Colonic mucosa (tissue), 4 donors: ENCODE results near the gene IL1R1. TPM values are rescaled to one million over a fixed set of nuclear protein-coding genes. Genes with fewer than 3 reads are reported as not detected.

Source experiments
- DNase-seq: peaks from one replicate; pipeline ENCODE4 v3.0.0-alpha.2; 2020
- H3K27ac ChIP-seq: fragments of 200-600 bp; one replicate; pipeline ENCODE4 v1.8.0; 2021
- H3K27me3 ChIP-seq: fragments of 200-600 bp; one replicate; pipeline ENCODE4 v1.8.0; 2021
- H3K36me3 ChIP-seq: fragments of 200-600 bp; one replicate; pipeline ENCODE4 v1.8.0; 2021
- H3K4me1 ChIP-seq: fragments of 200-600 bp; one replicate; pipeline ENCODE4 v1.8.0; 2021; ENCODE audit warnings: mild to moderate bottlenecking
- H3K4me3 ChIP-seq: fragments of 200-600 bp; one replicate; pipeline ENCODE4 v1.8.0; 2021
- H3K9ac ChIP-seq, 2 donors: one replicate each; pipeline ENCODE4 v1.7.0; 2013; ENCODE audit warnings: control low read depth in 2 of 2, low read depth in 2 of 2, low read length in 2 of 2
- H3K9me3 ChIP-seq: fragments of 200-600 bp; one replicate; pipeline ENCODE4 v1.8.0; 2021
- CTCF ChIP-seq: fragments of 200-600 bp; IDR thresholded peaks from one replicate; pipeline ENCODE4 v1.8.0; 2022; ENCODE audit warnings: antibody characterized with exemption, mild to moderate bottlenecking
- intact Hi-C: fragments of 100-400 bp; cut with DNase I; formaldehyde crosslinking; loops from one replicate; pipeline ENCODE4 v1.14.1; 2022
- total RNA-seq, 2 donors: library from RNA; stranded (reverse); fragmentation: NEBNext Ultra II Directional in 1 of 2; extraction: Animal tissue kit (Norgen Biotek cat#: 25700) in 1 of 2; gene quantifications; one replicate each; pipeline ENCODE4 v1.2.1, GENCODE V29; 2021
- donor health status: healthy.
- donor health status: DM: no; HTN: no; CAD: no.
- donor health status: DM: no; HTN: no; CAD: no.

Gene IL1R1
- total RNA-seq, 2 donors from 2014 or later: 13.9 to 23.9 TPM

- no peak for TF ChIP-seq CTCF
- Histone ChIP-seq H3K9ac (no peak overlapping the region), H3K27ac (no peak overlapping the region), H3K9me3 (no peaks in the 10 kb centered on the region), H3K4me3 (no peak overlapping the region), H3K27me3 (no peaks in the 10 kb centered on the region), H3K36me3 (no peaks in the 10 kb centered on the region), H3K4me1 (no peaks in the 10 kb centered on the region)
- no peak for DNase-seq
- intact Hi-C loops: no loop called here
Observed at GRCh38 chr2:102184018-102184417, 41.5 kb downstream of the IL1R1 start.

GRCh38 chr2:102184568-102184967 lies 42.0 kb downstream of the IL1R1 start:
- no peak for DNase-seq
- H3K36me3 ChIP-seq: no peaks in the 10 kb centered on the region
- H3K4me3 ChIP-seq: no peak overlapping the region
- intact Hi-C loops: no loop called here
- H3K9me3 ChIP-seq: no peaks in the 10 kb centered on the region
- H3K4me1 ChIP-seq: no peaks in the 10 kb centered on the region
- H3K27me3 ChIP-seq: no peaks in the 10 kb centered on the region
- no peak overlapping the region for H3K9ac ChIP-seq
- H3K27ac ChIP-seq: no peak overlapping the region
- no peak for TF ChIP-seq CTCF

- DNase-seq: peak; percentile 31
- no peaks in the 10 kb centered on the region for H3K4me1 ChIP-seq
- no peaks in the 10 kb centered on the region for H3K36me3 ChIP-seq
- no peak overlapping the region for H3K9ac ChIP-seq
- peak; percentile 29 for TF ChIP-seq CTCF
- H3K27ac ChIP-seq: no peak overlapping the region
- no peaks in the 10 kb centered on the region for H3K9me3 ChIP-seq
- no peaks in the 10 kb centered on the region for H3K27me3 ChIP-seq
- intact Hi-C loops: loop anchor here (5.0 kb wide), 1 partner anchor 57 kb away; no protein-coding TSS in a partner anchor
- H3K4me3 ChIP-seq: no peak overlapping the region
Observed at GRCh38 chr2:102185347-102185746, 42.8 kb downstream of the IL1R1 start.

- no peaks in the 10 kb centered on the region for H3K36me3 ChIP-seq
- no peak for TF ChIP-seq CTCF
- no peaks in the 10 kb centered on the region for H3K9me3 ChIP-seq
- H3K4me3 ChIP-seq: peak within 1 kb of the TSS; percentile 48
- peak within 1 kb of the TSS; percentile 57 to 72 for H3K9ac ChIP-seq
- H3K27ac ChIP-seq: peak within 1 kb of the TSS; percentile 27
- no peaks in the 10 kb centered on the region for H3K4me1 ChIP-seq
- DNase-seq: peak; percentile 63
- intact Hi-C loops: loop anchor here (5.0 kb wide), 1 partner anchor 55 kb away; no protein-coding TSS in a partner anchor
- no peaks in the 10 kb centered on the region for H3K27me3 ChIP-seq
Observed at GRCh38 chr2:102186791-102187495, 44.4 kb downstream of the IL1R1 start, which contains the start of gene IL1RL2. IL1RL2 (plus strand) TSS chr2:102187023; CDS start chr2:102187868, 845 bp downstream.

GRCh38 chr2:102187496-102188150 lies 45.1 kb downstream of the IL1R1 start:
- H3K9me3 ChIP-seq: no peaks in the 10 kb centered on the region
- no peaks in the 10 kb centered on the region for H3K4me1 ChIP-seq
- peak overlapping the region; percentile 57 to 72 for H3K9ac ChIP-seq
- peak overlapping the region; percentile 48 for H3K4me3 ChIP-seq
- no peaks in the 10 kb centered on the region for H3K36me3 ChIP-seq
- no peak for TF ChIP-seq CTCF
- DNase-seq: peak; percentile 60
- H3K27ac ChIP-seq: peak overlapping the region; percentile 27
- no peaks in the 10 kb centered on the region for H3K27me3 ChIP-seq
- intact Hi-C loops: loop anchor here (5.0 kb wide), 1 partner anchor 55 kb away; no protein-coding TSS in a partner anchor
